Heart left ventricle (tissue), 16 donors: ENCODE data around the gene NR2F1-AS1. TPM values are rescaled to one million over a fixed set of nuclear protein-coding genes. Genes with fewer than 3 reads are reported as not detected.

Experiments
- ATAC-seq, 4 donors: fragments of 200-7000 bp; cut with Tn5 transposase; one replicate each; pipeline ENCODE4 v1.9.1; 2020 to 2022; ENCODE audit warnings: moderate library complexity in 4 of 4, mild to moderate bottlenecking in 3 of 4, moderate number of reproducible peaks in 1 of 4
- DNase-seq, 5 donors: peaks; one replicate each; pipeline ENCODE4 v3.0.0-alpha.2; 2020
- H3K27ac ChIP-seq, 12 donors: fragments of 200-600 bp; sonication (generic) in 4 of 12; one replicate each; pipeline versions ENCODE4 v1.5.0 to v1.8.0; 2016 to 2022; ENCODE audit warnings: mild to moderate bottlenecking in 2 of 12
- H3K27me3 ChIP-seq, 9 donors: fragments of 200-600 bp; sonication (generic) in 2 of 9; one replicate each; pipeline versions ENCODE4 v1.5.1 to v1.8.0; 2016 to 2022; ENCODE audit warnings: mild to moderate bottlenecking in 3 of 9
- H3K36me3 ChIP-seq, 9 donors: fragments of 200-600 bp; sonication (generic) in 2 of 9; one replicate each; pipeline versions ENCODE4 v1.5.0 to v1.8.0; 2018 to 2022; ENCODE audit warnings: mild to moderate bottlenecking in 2 of 9
- H3K4me1 ChIP-seq, 12 donors: fragments of 200-600 bp; sonication (generic) in 4 of 12; one replicate each; pipeline versions ENCODE4 v1.5.0 to v1.8.0; 2016 to 2022; ENCODE audit warnings: mild to moderate bottlenecking in 3 of 12
- H3K4me3 ChIP-seq, 12 donors: fragments of 200-600 bp; sonication (generic) in 4 of 12; one replicate each; pipeline versions ENCODE4 v1.5.0 to v1.8.0; 2017 to 2022; ENCODE audit warnings: mild to moderate bottlenecking in 9 of 12, moderate library complexity in 4 of 12
- H3K9me3 ChIP-seq, 12 donors: fragments of 200-600 bp; sonication (generic) in 4 of 12; one replicate each; pipeline versions ENCODE4 v1.5.0 to v1.8.0; 2016 to 2022; ENCODE audit warnings: mild to moderate bottlenecking in 1 of 12
- CTCF ChIP-seq, 12 donors: fragments of 200-600 bp; sonication (generic) in 4 of 12; IDR thresholded peaks; one replicate each; pipeline versions ENCODE4 v1.5.0 to v1.8.0; 2018 to 2022; ENCODE audit warnings: antibody characterized with exemption in 12 of 12, mild to moderate bottlenecking in 5 of 12
- POLR2A ChIP-seq, 2 donors: fragments of 450-650 bp; IDR thresholded peaks; one replicate each; pipeline ENCODE4 v1.6.1; 2017; ENCODE audit warnings: antibody characterized with exemption in 2 of 2, mild to moderate bottlenecking in 2 of 2, moderate library complexity in 2 of 2
- WGBS, 4 donors: extraction: QIAGEN DNeasy Blood & Tissue Kit in 2 of 4; methylation state at CpG; one replicate each; pipeline versions ENCODE4 v1.1.5 to v1.1.7; 2013 to 2018; 5-methylcytosine and 5-hydroxymethylcytosine counted together
- intact Hi-C, 10 donors: fragments of 100-400 bp; cut with DNase I; formaldehyde crosslinking; loops; one replicate each; pipeline versions ENCODE4 v1.11.1 to v1.14.2; 2022
- polyA plus RNA-seq, 2 donors: library from polyadenylated mRNA; stranded (reverse); fragments of 200-250 nt; gene quantifications; one replicate each; pipeline ENCODE4 v1.2.3, GENCODE V29; 2013
- total RNA-seq, 9 donors: library from RNA; depleted of rRNA in 2 of 9; stranded (reverse); fragments of >200 nt in 2 of 9; fragmentation: NEBNext Ultra II Directional in 3 of 9; extraction: Animal tissue kit (Norgen Biotek cat#: 25700) in 3 of 9; gene quantifications; one replicate each; pipeline versions ENCODE4 v1.1.0 to v1.2.4, GENCODE V29; 2016 to 2023
- donor health status: ischemic (EF 13 %, LVEDD 7.1; RV severe dilation, severe dysfunction).
- donor health status: healthy with polysubstance abuse.
- donor health status: DM: no; HTN: yes; CAD: no.
- donor health status: DM: no; HTN: no; CAD: no.
- donor health status: ischemic (EF 25% LVEDD 6.9; RV normal size, moderate dysfunction).
- donor health status: ischemic (EF 25% LVEDD 5.7; RV mildly dilated, moderate dysfunction).
- donor health status: healthy.
- donor health status: DM: yes; HTN: yes; CAD: no.
- donor health status: ischemic (EF 35%, LVEDD 5.7; RV mildly dilated, moderate dysfunction).
- donor health status: nonischemic (EF 11% LVEDD 7.7; RV severe dilation, severe dysfunction).
- donor health status: DM: yes; HTN: yes; CAD: no.
- donor health status: PGD.
- donor health status: ischemic (EF 29% LVEDD 5.4; RV normal size, mild dysfunction).
- donor health status: nonischemic (EF 23%, LVEDD 6.1; RV moderate dilation, normal function).

NR2F1-AS1 gene
- total and polyA plus RNA-seq, 11 donors, result 0.17 to 4.5 (median 0.67) TPM; not detected in 3

GRCh38 chr5:93452255-93452654 is 128.8 kb downstream of the NR2F1-AS1 start:
- ATAC-seq (no peak), DNase-seq (no peak)
- Histone ChIP-seq H3K27me3 (no peaks in the 10 kb centered on the region), H3K9me3 (peaks cover 0 to 2% (median 0%) of the 10 kb centered on the region in 12 donors), H3K27ac (no peak overlapping the region), H3K4me3 (no peak overlapping the region), H3K4me1 (no peaks in the 10 kb centered on the region), H3K36me3 (no peaks in the 10 kb centered on the region)
- TF ChIP-seq POLR2A (IDR thresholded peaks at IDR 0.05) (no peak), CTCF (IDR thresholded peaks at IDR 0.05) (no peak)
- intact Hi-C loops, result no loop called here

GRCh38 chr5:93438124-93438523 is 142.9 kb downstream of the NR2F1-AS1 start:
- peaks cover 0 to 10% (median 0%) of the 10 kb centered on the region in 12 donors for H3K9me3 ChIP-seq
- WGBS, 4 donors, result 70 to 85% (median 80%) methylated on average over 2 of the region's 2 CpGs
- H3K4me3 ChIP-seq, result no peak overlapping the region
- no peaks in the 10 kb centered on the region for H3K36me3 ChIP-seq
- no peaks in the 10 kb centered on the region for H3K27me3 ChIP-seq
- DNase-seq (no peak), ATAC-seq (no peak)
- H3K27ac ChIP-seq, result no peak overlapping the region
- intact Hi-C loops, result no loop called here
- H3K4me1 ChIP-seq, result no peaks in the 10 kb centered on the region
- TF ChIP-seq CTCF (IDR thresholded peaks at IDR 0.05) (no peak), POLR2A (IDR thresholded peaks at IDR 0.05) (no peak)

- H3K27me3 ChIP-seq, result no peaks in the 10 kb centered on the region
- TF ChIP-seq POLR2A (IDR thresholded peaks at IDR 0.05) (no peak), CTCF (IDR thresholded peaks at IDR 0.05) (no peak)
- ATAC-seq (no peak), DNase-seq (no peak)
- no peaks in the 10 kb centered on the region for H3K4me1 ChIP-seq
- no peaks in the 10 kb centered on the region for H3K36me3 ChIP-seq
- no peak overlapping the region for H3K27ac ChIP-seq
- intact Hi-C loops, result no loop called here
- H3K9me3 ChIP-seq, result no peaks in the 10 kb centered on the region
- H3K4me3 ChIP-seq, result no peak overlapping the region
These were observed 144.9 kb downstream of the NR2F1-AS1 start for GRCh38 chr5:93436083-93436482.

GRCh38 chr5:93433422-93433821 is 147.6 kb downstream of the NR2F1-AS1 start:
- Histone ChIP-seq H3K36me3 (no peaks in the 10 kb centered on the region), H3K4me3 (no peak overlapping the region), H3K27me3 (no peaks in the 10 kb centered on the region), H3K4me1 (no peaks in the 10 kb centered on the region), H3K9me3 (no peaks in the 10 kb centered on the region), H3K27ac (no peak overlapping the region)
- no peak for TF ChIP-seq CTCF (IDR thresholded peaks at IDR 0.05)
- TF ChIP-seq POLR2A (IDR thresholded peaks at IDR 0.05), result no peak
- intact Hi-C loops, result no loop called here
- DNase-seq, result no peak
- ATAC-seq, result no peak
- 88 to 94% (median 91%) methylated on average over 1 of the region's 1 CpG for WGBS, 4 donors
